GM03348 (cell line): ENCODE data around the gene UPK1B.
"Not testable (repeated sequence)": the region's sequence is repeated elsewhere in the genome, so short reads cannot be mapped to it uniquely, and the experiment has no call there.

Experiments
- DNase-seq: peaks from one replicate; pipeline ENCODE4 v3.0.0; 2012; ENCODE audit warnings: low spot score

UPK1B gene

GRCh38 chr3:119225121-119225520, 51.7 kb downstream of the UPK1B start:
- no peak for DNase-seq

GRCh38 chr3:119227070-119227850, 53.9 kb downstream of the UPK1B start:
- DNase-seq, result no peak

- no peak for DNase-seq
Measured at GRCh38 chr3:119228373-119229145, 55.2 kb downstream of the UPK1B start.

GRCh38 chr3:119229190-119229589, 55.8 kb downstream of the UPK1B start:
- DNase-seq, result no peak

- no peak for DNase-seq
Measured at GRCh38 chr3:119230071-119230470, 56.7 kb downstream of the UPK1B start.

- DNase-seq, result no peak
Measured at GRCh38 chr3:119230745-119231144, 57.3 kb downstream of the UPK1B start.

- no peak for DNase-seq
Measured at GRCh38 chr3:119234610-119235009, 61.2 kb downstream of the UPK1B start.

GRCh38 chr3:119235151-119235550, 61.8 kb downstream of the UPK1B start:
- peak; percentile 78 for DNase-seq

- DNase-seq, result no peak
Measured at GRCh38 chr3:119236756-119237155, 63.4 kb downstream of the UPK1B start.

GRCh38 chr3:119237299-119237698, 63.9 kb downstream of the UPK1B start:
- DNase-seq, result peak; percentile 39

- no peak for DNase-seq
Measured at GRCh38 chr3:119238363-119238762, 65.0 kb downstream of the UPK1B start.

GRCh38 chr3:119239206-119239820, 65.9 kb downstream of the UPK1B start:
- no peak for DNase-seq

- peak; percentile 12 for DNase-seq
Measured at GRCh38 chr3:119240101-119240590, 66.7 kb downstream of the UPK1B start.

- peak; percentile 95 for DNase-seq
Measured at GRCh38 chr3:119240591-119241434, 67.4 kb downstream of the UPK1B start, which contains the start of gene B4GALT4. Gene B4GALT4, minus strand, starts transcription at chr3:119240878. Its CDS starts 10,779 bp downstream, at chr3:119230099.

GRCh38 chr3:119242387-119243057, 69.1 kb downstream of the UPK1B start:
- DNase-seq, result not testable (repeated sequence)

GRCh38 chr3:119243058-119243529, 69.7 kb downstream of the UPK1B start:
- DNase-seq, result not testable (repeated sequence)

- no peak for DNase-seq
Measured at GRCh38 chr3:119243712-119244111, 70.3 kb downstream of the UPK1B start.

GRCh38 chr3:119245778-119246177, 72.4 kb downstream of the UPK1B start:
- DNase-seq, result no peak
